Trophoblast cell (in vitro differentiated cells and primary cell): Measurements from ENCODE around the gene PHGDH.

Source experiments
- DNase-seq, 2 donors: peaks; one replicate each; pipeline ENCODE4 v3.0.0-alpha.2; 2016
- H2AFZ ChIP-seq: 2 replicates; pipeline ENCODE4 v1.6.1; 2013; ENCODE audit warnings: low read length, moderate library complexity, mild to moderate bottlenecking; ENCODE audit not compliant: insufficient read depth, poor library complexity
- H2AK5ac ChIP-seq: 2 replicates; pipeline ENCODE4 v1.6.1; 2013; ENCODE audit warnings: mild to moderate bottlenecking, low read length
- H2BK120ac ChIP-seq: 2 replicates; pipeline ENCODE4 v1.6.1; 2013; ENCODE audit warnings: low read length, mild to moderate bottlenecking, moderate library complexity; ENCODE audit not compliant: insufficient read depth, poor library complexity
- H2BK12ac ChIP-seq: 2 replicates; pipeline ENCODE4 v1.6.1; 2013; ENCODE audit warnings: mild to moderate bottlenecking, low read length, moderate library complexity
- H2BK5ac ChIP-seq: 2 replicates; pipeline ENCODE4 v1.6.1; 2013; ENCODE audit warnings: low read length, low read depth, moderate library complexity, mild to moderate bottlenecking; ENCODE audit not compliant: poor library complexity
- H3K14ac ChIP-seq: 2 replicates; pipeline ENCODE4 v1.6.1; 2013; ENCODE audit warnings: mild to moderate bottlenecking, low read length
- H3K18ac ChIP-seq: 2 replicates; pipeline ENCODE4 v1.6.1; 2013; ENCODE audit warnings: mild to moderate bottlenecking, low read length
- H3K23ac ChIP-seq: 2 replicates; pipeline ENCODE4 v1.6.1; 2013; ENCODE audit warnings: low read length
- H3K27ac ChIP-seq: 2 replicates; pipeline ENCODE4 v1.5.1; 2013; ENCODE audit warnings: low read depth, mild to moderate bottlenecking, inconsistent platforms, low read length, moderate library complexity
- H3K27me3 ChIP-seq: 2 replicates; pipeline ENCODE4 v1.6.1; 2013; ENCODE audit warnings: inconsistent platforms, mild to moderate bottlenecking, low read length, moderate library complexity; ENCODE audit not compliant: insufficient read depth
- H3K36me3 ChIP-seq, 2 experiments: 1 replicate in 1 of 2; 2 replicates in 1 of 2; pipeline ENCODE4 v1.6.1; 2013; ENCODE audit warnings: low read length in 2 of 2, mild to moderate bottlenecking in 2 of 2, moderate library complexity in 1 of 2; ENCODE audit not compliant: insufficient read depth in 2 of 2, control insufficient read depth in 1 of 2
- H3K4ac ChIP-seq: 2 replicates; pipeline ENCODE4 v1.6.1; 2013; ENCODE audit warnings: low read depth, mild to moderate bottlenecking, low read length, moderate library complexity
- H3K4me1 ChIP-seq, 2 experiments: 1 replicate in 1 of 2; 2 replicates in 1 of 2; pipeline ENCODE4 v1.6.1; 2013; ENCODE audit warnings: low read length in 2 of 2, mild to moderate bottlenecking in 2 of 2, moderate library complexity in 1 of 2; ENCODE audit not compliant: insufficient read depth in 2 of 2, control insufficient read depth in 1 of 2
- H3K4me2 ChIP-seq: 2 replicates; pipeline ENCODE4 v1.6.1; 2013; ENCODE audit warnings: inconsistent platforms, mild to moderate bottlenecking, low read length, moderate library complexity
- H3K4me3 ChIP-seq: 2 replicates; pipeline ENCODE4 v1.5.1; 2013; ENCODE audit warnings: mild to moderate bottlenecking, low read depth, low read length, inconsistent platforms
- H3K79me1 ChIP-seq: one replicate; pipeline ENCODE4 v1.6.1; 2013; ENCODE audit warnings: low read length
- H3K79me2 ChIP-seq: 2 replicates; pipeline ENCODE4 v1.6.1; 2013; ENCODE audit warnings: low read length, mild to moderate bottlenecking; ENCODE audit not compliant: control insufficient read depth, insufficient read depth, poor library complexity
- H3K9ac ChIP-seq: 2 replicates; pipeline ENCODE4 v1.6.1; 2013; ENCODE audit warnings: mild to moderate bottlenecking, low read length
- H3K9me3 ChIP-seq: 2 replicates; pipeline ENCODE4 v1.6.1; 2013; ENCODE audit warnings: low read depth, mild to moderate bottlenecking, control low read depth, inconsistent platforms, low read length; ENCODE audit not compliant: insufficient read depth
- H4K12ac ChIP-seq: 2 replicates; pipeline ENCODE4 v1.6.1; 2013; ENCODE audit warnings: low read depth, mild to moderate bottlenecking, low read length, moderate library complexity
- H4K8ac ChIP-seq: 2 replicates; pipeline ENCODE4 v1.6.1; 2013; ENCODE audit warnings: low read depth, mild to moderate bottlenecking, low read length, moderate library complexity
- H4K91ac ChIP-seq: one replicate; pipeline ENCODE4 v1.6.1; 2013; ENCODE audit warnings: low read depth, mild to moderate bottlenecking, low read length, moderate library complexity
- WGBS: extraction: QIAGEN DNeasy Blood & Tissue Kit; methylation state at CpG from one replicate; pipeline ENCODE4 v1.1.7; 2013; ENCODE audit warnings: missing lambda C conversion rate; ENCODE audit not compliant: insufficient read length, insufficient coverage; ENCODE audit errors: extremely low coverage; 5-methylcytosine and 5-hydroxymethylcytosine counted together

Gene PHGDH

DNA sequence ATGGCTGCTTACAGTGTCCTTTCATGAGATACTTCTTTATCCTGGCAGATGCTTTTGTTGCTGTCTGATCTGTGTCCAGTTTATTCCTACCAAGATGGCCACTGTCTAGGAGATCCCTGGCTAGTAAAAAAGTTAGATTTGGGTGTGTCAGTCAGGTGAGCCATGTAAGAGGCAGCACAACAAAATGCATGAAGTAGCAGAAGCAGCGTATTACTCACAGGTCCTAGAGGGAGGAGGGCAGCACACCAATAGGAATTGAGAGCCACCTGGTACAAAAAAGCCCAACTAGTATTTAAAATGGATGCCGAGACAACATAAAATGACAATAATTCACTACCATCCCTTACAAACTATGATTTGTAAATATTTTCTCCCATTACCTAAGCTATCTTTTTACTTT lies 40.8 kb upstream of the PHGDH start:
- H4K12ac ChIP-seq: no peak overlapping the region

DNA sequence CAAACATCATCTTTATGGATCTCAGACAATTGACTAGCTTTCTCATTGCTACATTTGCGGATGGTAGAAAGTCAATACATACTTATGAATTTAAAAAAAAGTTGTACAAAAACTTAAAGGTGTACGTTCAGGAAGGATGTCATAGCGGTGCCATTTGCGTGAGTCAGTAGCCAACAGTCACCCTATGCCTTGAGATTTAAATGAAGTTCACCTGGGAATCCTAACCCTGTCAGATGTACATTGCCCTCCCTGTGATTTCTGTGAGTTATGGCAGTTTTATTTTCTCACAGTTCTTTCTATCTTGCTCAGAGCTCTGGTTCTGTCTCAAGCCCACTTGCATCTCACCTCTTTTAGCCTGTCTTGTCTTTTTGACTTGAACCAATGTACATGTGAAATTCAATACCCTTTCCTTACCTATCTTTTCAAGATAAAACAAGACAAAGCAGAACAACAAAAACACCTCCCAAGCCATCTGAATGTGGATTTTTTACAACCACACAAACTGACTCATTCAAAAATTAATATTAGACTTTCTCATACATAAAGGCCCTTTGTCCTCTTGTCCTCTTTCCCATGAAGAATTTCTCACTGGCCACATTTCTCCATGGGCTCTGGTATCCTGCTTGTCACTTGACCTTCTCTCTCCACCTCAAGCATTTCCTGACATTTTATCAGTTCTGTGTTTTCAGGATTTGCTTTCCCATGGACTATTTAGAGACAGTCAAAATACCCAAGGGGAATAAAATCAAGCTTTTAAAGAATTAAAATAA lies 38.4 kb upstream of the PHGDH start:
- Histone ChIP-seq H2BK12ac (no peak overlapping the region), H2AK5ac (no peak overlapping the region), H2BK120ac (peak overlapping the region; percentile 85), H2BK5ac (peak overlapping the region; percentile 91), H3K79me2 (no peaks in the 10 kb centered on the region), H3K27me3 (no peaks in the 10 kb centered on the region), H3K79me1 (peaks cover 10% of the 10 kb centered on the region), H3K4me1 (peaks cover 6 to 11% of the 10 kb centered on the region in 2 experiments), H3K4me3 (no peak overlapping the region), H3K4ac (peak overlapping the region; percentile 73), H3K23ac (no peak overlapping the region), H3K27ac (peak overlapping the region; percentile 99), H3K9me3 (no peaks in the 10 kb centered on the region), H3K14ac (no peak overlapping the region), H4K12ac (no peak overlapping the region), H4K8ac (no peak overlapping the region), H3K4me2 (peak overlapping the region; percentile 21), H4K91ac (peak overlapping the region; percentile 90), H3K18ac (no peak overlapping the region), H2AFZ (no peak overlapping the region), H3K36me3 (no peaks in the 10 kb centered on the region), H3K9ac (no peak overlapping the region)
- no CpG with 5 or more reads among the region's 4 CpGs for WGBS
- DNase-seq: peak; percentile 47 to 59

More for the DNA sequence above, 40.8 kb upstream of the PHGDH start:
- H3K18ac ChIP-seq: no peak overlapping the region
- H2AK5ac ChIP-seq: no peak overlapping the region
- no peaks in the 10 kb centered on the region for H3K36me3 ChIP-seq
- H2AFZ ChIP-seq: no peak overlapping the region
- no peaks in the 10 kb centered on the region for H3K79me2 ChIP-seq
- H4K91ac ChIP-seq: no peak overlapping the region
- H2BK120ac ChIP-seq: no peak overlapping the region
- no peaks in the 10 kb centered on the region for H3K27me3 ChIP-seq
- H3K4me2 ChIP-seq: no peak overlapping the region
- no peak overlapping the region for H3K4ac ChIP-seq
- H3K9me3 ChIP-seq: no peaks in the 10 kb centered on the region
- WGBS: no CpG with 5 or more reads among the region's 2 CpGs
- H3K23ac ChIP-seq: no peak overlapping the region
- peaks cover 5 to 10% of the 10 kb centered on the region in 2 experiments for H3K4me1 ChIP-seq
- no peak overlapping the region for H3K4me3 ChIP-seq
- no peak overlapping the region for H3K14ac ChIP-seq
- peak in 1 of 2 donors; percentile 22 for DNase-seq
- H4K8ac ChIP-seq: no peak overlapping the region
- H3K27ac ChIP-seq: no peak overlapping the region
- H3K9ac ChIP-seq: no peak overlapping the region
- H2BK5ac ChIP-seq: no peak overlapping the region
- peaks cover 9% of the 10 kb centered on the region for H3K79me1 ChIP-seq
- no peak overlapping the region for H2BK12ac ChIP-seq

DNA sequence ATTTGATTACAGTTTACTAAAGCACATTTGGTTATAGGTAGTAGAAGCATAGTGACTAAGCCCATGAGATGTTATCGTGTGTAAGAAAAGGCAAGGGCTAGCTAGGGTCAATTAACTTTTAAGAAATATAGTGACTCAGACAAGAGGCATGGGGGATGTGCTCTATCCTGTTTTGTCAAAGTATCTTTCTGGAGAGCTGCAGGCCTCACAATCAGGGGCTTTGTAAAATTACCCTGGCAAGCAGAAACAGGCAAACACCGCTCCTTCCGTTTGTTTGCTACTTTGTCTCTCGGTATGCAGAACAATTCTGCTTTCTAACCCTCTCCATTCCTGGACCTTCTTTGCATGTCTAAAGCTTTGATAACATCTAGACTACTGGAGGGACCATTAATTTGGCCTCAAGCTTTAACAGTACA lies 37.6 kb upstream of the PHGDH start:
- no peak overlapping the region for H3K4me2 ChIP-seq
- H2AFZ ChIP-seq: no peak overlapping the region
- H2AK5ac ChIP-seq: no peak overlapping the region
- H3K27ac ChIP-seq: peak overlapping the region; percentile 99
- peak overlapping the region; percentile 73 for H3K14ac ChIP-seq
- no peak overlapping the region for H3K4me3 ChIP-seq
- H4K8ac ChIP-seq: no peak overlapping the region
- no peak overlapping the region for H3K4ac ChIP-seq
- no CpG with 5 or more reads among the region's 4 CpGs for WGBS
- no peak overlapping the region for H3K18ac ChIP-seq
- H3K27me3 ChIP-seq: no peaks in the 10 kb centered on the region
- no peaks in the 10 kb centered on the region for H3K79me2 ChIP-seq
- peak overlapping the region; percentile 91 for H2BK5ac ChIP-seq
- H3K79me1 ChIP-seq: peaks cover 10% of the 10 kb centered on the region
- H3K9ac ChIP-seq: no peak overlapping the region
- H2BK12ac ChIP-seq: no peak overlapping the region
- H3K36me3 ChIP-seq: no peaks in the 10 kb centered on the region
- no peak overlapping the region for H4K12ac ChIP-seq
- H3K4me1 ChIP-seq: peaks cover 6 to 11% of the 10 kb centered on the region in 2 experiments
- peak; percentile 68 to 83 for DNase-seq
- H4K91ac ChIP-seq: peak overlapping the region; percentile 90
- no peaks in the 10 kb centered on the region for H3K9me3 ChIP-seq
- H3K23ac ChIP-seq: no peak overlapping the region
- H2BK120ac ChIP-seq: peak overlapping the region; percentile 85

DNA sequence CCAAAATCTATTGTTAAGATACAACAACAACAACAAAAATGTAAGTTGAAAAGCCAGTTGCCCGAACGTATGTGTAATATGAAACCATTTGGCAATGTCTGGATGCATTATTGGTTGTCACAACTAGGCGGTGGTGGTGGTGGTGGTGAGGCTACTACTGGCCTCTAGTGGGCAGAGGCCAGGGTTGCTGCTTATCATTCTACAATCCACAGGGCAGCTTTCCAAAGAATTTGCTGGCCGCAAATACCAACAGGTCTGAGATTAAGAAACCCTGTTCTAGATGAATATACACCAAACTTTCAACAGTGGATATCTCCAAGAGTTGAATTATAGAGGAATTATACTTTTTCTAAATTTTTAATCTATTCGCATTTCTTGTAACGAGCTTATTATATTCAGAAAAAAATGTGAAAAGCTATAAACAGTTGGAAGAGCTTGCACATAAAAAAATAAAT lies 36.9 kb upstream of the PHGDH start:
- Histone ChIP-seq H3K14ac (no peak overlapping the region), H4K12ac (no peak overlapping the region), H3K79me2 (no peaks in the 10 kb centered on the region), H3K27me3 (no peaks in the 10 kb centered on the region), H3K36me3 (no peaks in the 10 kb centered on the region), H3K18ac (no peak overlapping the region), H3K4ac (no peak overlapping the region), H4K8ac (no peak overlapping the region), H2BK5ac (no peak overlapping the region), H3K23ac (no peak overlapping the region), H2BK120ac (no peak overlapping the region), H2AK5ac (no peak overlapping the region), H2AFZ (no peak overlapping the region), H3K9me3 (no peaks in the 10 kb centered on the region), H3K9ac (no peak overlapping the region), H3K4me1 (peaks cover 6 to 11% of the 10 kb centered on the region in 2 experiments), H3K4me3 (no peak overlapping the region), H3K4me2 (no peak overlapping the region), H4K91ac (peak overlapping the region; percentile 82), H3K27ac (peak overlapping the region; percentile 84), H3K79me1 (peaks cover 10% of the 10 kb centered on the region), H2BK12ac (no peak overlapping the region)
- no CpG with 5 or more reads among the region's 6 CpGs for WGBS
- peak; percentile 87 to 93 for DNase-seq
